ENCODE results near the gene PXDN. TPM values are rescaled to one million over a fixed set of nuclear protein-coding genes. Genes with fewer than 3 reads are reported as not detected.

The PXDN gene
- total and polyA plus RNA-seq, 2 donors (not counting 1 experiment from before 2014, with no cell fraction given) = 0.21 to 1.4 TPM

- Histone ChIP-seq H3K4me1 (ENCODE audit: control insufficient read depth in 2 of 2, insufficient read depth in 2 of 2, low read length in 2 of 2) (peaks cover 16 to 17% of the 10 kb centered on the region in 2 donors), H3K27me3 (replicated peaks in 1 of 4; ENCODE audit: control extremely low read depth in 1 of 4, control insufficient read depth in 3 of 4, insufficient read depth in 4 of 4, low read length in 3 of 4) (peaks cover 0 to 50% (median 2%) of the 10 kb centered on the region in 4 experiments), H3K27ac (ENCODE audit: low read length in 2 of 2) (no peak overlapping the region), H3K4me2 (replicated peaks; ENCODE audit: low read depth, low read length, poor library complexity, severe bottlenecking) (no peak overlapping the region), H2AFZ (ENCODE audit: insufficient read depth, low read depth, low read length, poor library complexity, severe bottlenecking) (no peak overlapping the region), H3K9ac (ENCODE audit: low read length) (no peak overlapping the region), H3K4me3 (ENCODE audit: control extremely low read depth in 1 of 5, extremely low read depth in 1 of 5, insufficient read depth in 1 of 5, low read depth in 2 of 5, low read length in 4 of 5) (no peak overlapping the region), H3K79me2 (ENCODE audit: control insufficient read depth, insufficient read depth, low read length) (no peaks in the 10 kb centered on the region), H3K9me3 (ENCODE audit: control extremely low read depth in 1 of 3, control insufficient read depth in 2 of 3, insufficient read depth in 1 of 3, low read length in 2 of 3) (peaks cover 0 to 8% (median 0%) of the 10 kb centered on the region in 3 donors), H4K20me1 (ENCODE audit: control insufficient read depth, insufficient read depth, low read length, poor library complexity, severe bottlenecking) (no peaks in the 10 kb centered on the region), H3K36me3 (replicated peaks in 1 of 2; ENCODE audit: control extremely low read depth in 1 of 2, control insufficient read depth in 1 of 2, extremely low read depth in 1 of 2, insufficient read depth in 2 of 2, low read length in 1 of 2) (no peaks in the 10 kb centered on the region)
- ATAC-seq (ENCODE audit: low read depth) (no peak), DNase-seq (no peak)
- Mint-ChIP-seq H3K4me1 (peaks cover 18% of the 10 kb centered on the region), H3K4me3 (peak overlapping the region; percentile 7), H3K27me3 (peaks cover 47% of the 10 kb centered on the region), H3K27ac (no peak overlapping the region), H3K9me3 (ENCODE audit: insufficient read depth) (no peaks in the 10 kb centered on the region)
- ChIA-PET CTCF (no interaction called here), POLR2A (no interaction called here)
- WGBS (ENCODE audit: insufficient coverage) = 92% methylated on average over 9 of the region's 9 CpGs
- TF ChIP-seq EZH2 (IDR thresholded peaks at IDR 0.05; ENCODE audit: borderline replicate concordance, insufficient read depth, low read depth, low read length, poor library complexity, severe bottlenecking) (no peak), CTCF (IDR thresholded peaks at IDR 0.05) (no peak)
- intact Hi-C loops (cut with micrococcal nuclease) = no loop called here
Measured at GRCh38 chr2:1746174-1747064, 2.1 kb upstream of the PXDN start.
